Keratinocyte (primary cell): ENCODE data around the gene ZNF219. TPM values are rescaled to one million over a fixed set of nuclear protein-coding genes. Genes with fewer than 3 reads are reported as not detected.

ENCODE experiments used
- DNase-seq: peaks from one replicate; pipeline ENCODE4 v3.0.0-alpha.2; 2011; ENCODE audit warnings: low read depth, missing footprints, low spot score
- FAIRE-seq: peaks from 2 replicates; lab custom pipeline; 2011; peaks lifted over from hg19 to GRCh38; lab: Jason Lieb, UNC
- H2AFZ ChIP-seq: 2 replicates; pipeline ENCODE4 v1.6.0; 2012; ENCODE audit warnings: low read length, control low read depth, inconsistent platforms; ENCODE audit not compliant: control insufficient read depth
- H3K27ac ChIP-seq: 2 replicates; pipeline ENCODE4 v1.5.1; 2011; ENCODE audit warnings: low read length; ENCODE audit not compliant: control insufficient read depth, insufficient read depth
- H3K27me3 ChIP-seq: 3 replicates; pipeline ENCODE4 v1.6.0; 2011; ENCODE audit warnings: low read length; ENCODE audit not compliant: control insufficient read depth, insufficient read depth; ENCODE audit errors: extremely low read depth
- H3K36me3 ChIP-seq, 2 experiments: 2 replicates in 1 of 2; 3 replicates in 1 of 2; pipeline ENCODE4 v1.5.1; 2011; ENCODE audit warnings: low read length in 2 of 2, mild to moderate bottlenecking in 1 of 2; ENCODE audit not compliant: control insufficient read depth in 2 of 2, insufficient read depth in 2 of 2; ENCODE audit errors: extremely low read depth in 1 of 2
- H3K4me1 ChIP-seq: 3 replicates; pipeline ENCODE4 v1.5.1; 2011; ENCODE audit warnings: low read length; ENCODE audit not compliant: control insufficient read depth, insufficient read depth; ENCODE audit errors: extremely low read depth
- H3K4me2 ChIP-seq: 3 replicates; pipeline ENCODE4 v1.6.0; 2011; ENCODE audit warnings: low read depth, low read length; ENCODE audit not compliant: control insufficient read depth, insufficient read depth; ENCODE audit errors: extremely low read depth
- H3K4me3 ChIP-seq, 3 experiments: fragments of 200-600 bp in 1 of 3; sonication (generic) in 1 of 3; 2 replicates in 2 of 3; 3 replicates in 1 of 3; pipeline ENCODE4 v1.5.1; 2011 to 2016; ENCODE audit warnings: low read length in 3 of 3, mild to moderate bottlenecking in 3 of 3, control low read depth in 2 of 3, inconsistent platforms in 1 of 3, low read depth in 1 of 3, mixed read lengths in 1 of 3, mixed run types in 1 of 3, moderate library complexity in 1 of 3; ENCODE audit not compliant: control insufficient read depth in 2 of 3, insufficient read depth in 2 of 3; ENCODE audit errors: extremely low read depth in 1 of 3
- H3K79me2 ChIP-seq: 2 replicates; pipeline ENCODE4 v1.6.0; 2012; ENCODE audit warnings: low read length; ENCODE audit not compliant: control insufficient read depth, insufficient read depth
- H3K9ac ChIP-seq: 3 replicates; pipeline ENCODE4 v1.6.0; 2011; ENCODE audit warnings: low read length; ENCODE audit not compliant: control insufficient read depth, insufficient read depth; ENCODE audit errors: extremely low read depth
- H3K9me1 ChIP-seq: 3 replicates; pipeline ENCODE4 v1.6.0; 2011; ENCODE audit warnings: low read length; ENCODE audit not compliant: control insufficient read depth, insufficient read depth; ENCODE audit errors: extremely low read depth
- H3K9me3 ChIP-seq: 2 replicates; pipeline ENCODE4 v1.5.1; 2012; ENCODE audit warnings: low read depth, low read length; ENCODE audit not compliant: control insufficient read depth
- H4K20me1 ChIP-seq: 3 replicates; pipeline ENCODE4 v1.6.0; 2011; ENCODE audit warnings: low read length; ENCODE audit not compliant: control insufficient read depth, insufficient read depth; ENCODE audit errors: extremely low read depth
- EZH2 ChIP-seq: IDR thresholded peaks from one replicate; pipeline ENCODE4 v1.6.1; 2012; ENCODE audit warnings: inconsistent platforms, mild to moderate bottlenecking, low read length, moderate library complexity
- dilution Hi-C: fragments of 300-500 bp; cut with MboI; formaldehyde crosslinking; loops from one replicate; pipeline ENCODE4 v1.7.0; 2020; ENCODE audit warnings: low sequenced_read_pairs; ENCODE audit not compliant: extremely low pct_ligation_motif_present
- polyA plus RNA-seq, 5 experiments: library from polyadenylated mRNA; depleted of rRNA in 3 of 5; stranded (reverse) in 3 of 5; stranded (forward) in 1 of 5; unstranded in 1 of 5; fragments of >200 nt; gene quantifications; 1 replicate in 1 of 5; 2 replicates in 3 of 5; 3 replicates in 1 of 5; pipeline versions ENCODE4 v1.2.1 to v1.2.3, GENCODE V29; 2011 to 2012; ENCODE audit warnings: missing spikeins in 2 of 5, low read depth in 1 of 5, low replicate concordance in 1 of 5
- TF ChIP-seq, protein P1 (sequence below), 3 experiments: IDR thresholded peaks in 1 of 3; conservative IDR thresholded peaks in 1 of 3; optimal IDR thresholded peaks in 1 of 3; 2 replicates in 2 of 3; 3 replicates in 1 of 3; pipeline versions ENCODE3 to v1.5.1; 2011; ENCODE audit warnings: low read length in 3 of 3, mild to moderate bottlenecking in 3 of 3, moderate library complexity in 2 of 3, control low read depth in 1 of 3, inconsistent platforms in 1 of 3; ENCODE audit not compliant: insufficient read depth in 2 of 3; ENCODE audit errors: extremely low read depth in 1 of 3

ZNF219 gene
- polyA plus RNA-seq, 1 donor (not counting 4 experiments of a cell fraction or from before 2014, with no cell fraction given) = 23.1 TPM

DNA sequence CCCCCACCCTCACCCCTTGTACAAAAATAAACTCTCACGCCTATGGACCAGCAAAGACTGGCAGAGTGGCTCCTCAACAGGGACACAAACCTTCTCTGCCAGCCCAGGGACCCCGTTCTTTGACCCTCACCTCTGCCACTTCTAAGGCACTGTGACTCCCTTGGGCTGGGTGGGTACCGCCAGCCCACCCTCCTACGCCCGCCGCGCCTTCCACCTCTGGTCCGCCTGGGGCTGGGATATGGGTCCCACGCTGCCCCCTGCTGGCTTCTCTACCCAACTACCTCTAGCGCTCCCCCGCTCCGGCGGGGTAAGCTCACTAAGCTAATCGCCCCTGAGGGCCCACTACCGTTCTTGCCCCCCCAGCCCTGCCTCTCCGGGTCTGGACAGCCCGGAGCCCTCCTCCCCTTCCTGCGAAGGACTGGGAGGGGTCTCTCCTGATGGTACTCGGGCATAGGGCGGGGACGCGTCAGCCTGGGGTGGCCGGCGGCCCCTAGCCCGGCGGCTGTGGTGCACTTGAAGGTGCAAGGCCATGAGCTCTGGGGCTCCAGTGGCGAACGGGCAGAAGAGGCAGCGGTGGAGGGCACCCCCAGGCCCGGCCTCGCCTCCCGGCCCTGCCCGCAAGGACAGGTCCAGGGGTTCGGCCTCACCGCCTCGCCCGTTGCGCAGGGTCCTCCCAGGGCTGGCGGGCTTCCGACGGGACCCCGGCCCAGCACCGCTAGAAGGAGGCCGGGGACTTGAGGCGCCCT, 8.1 kb downstream of the ZNF219 start:
- H3K4me1 ChIP-seq = peaks cover 4% of the 10 kb centered on the region
- no peak for TF ChIP-seq EZH2
- TF ChIP-seq, protein P1, sequence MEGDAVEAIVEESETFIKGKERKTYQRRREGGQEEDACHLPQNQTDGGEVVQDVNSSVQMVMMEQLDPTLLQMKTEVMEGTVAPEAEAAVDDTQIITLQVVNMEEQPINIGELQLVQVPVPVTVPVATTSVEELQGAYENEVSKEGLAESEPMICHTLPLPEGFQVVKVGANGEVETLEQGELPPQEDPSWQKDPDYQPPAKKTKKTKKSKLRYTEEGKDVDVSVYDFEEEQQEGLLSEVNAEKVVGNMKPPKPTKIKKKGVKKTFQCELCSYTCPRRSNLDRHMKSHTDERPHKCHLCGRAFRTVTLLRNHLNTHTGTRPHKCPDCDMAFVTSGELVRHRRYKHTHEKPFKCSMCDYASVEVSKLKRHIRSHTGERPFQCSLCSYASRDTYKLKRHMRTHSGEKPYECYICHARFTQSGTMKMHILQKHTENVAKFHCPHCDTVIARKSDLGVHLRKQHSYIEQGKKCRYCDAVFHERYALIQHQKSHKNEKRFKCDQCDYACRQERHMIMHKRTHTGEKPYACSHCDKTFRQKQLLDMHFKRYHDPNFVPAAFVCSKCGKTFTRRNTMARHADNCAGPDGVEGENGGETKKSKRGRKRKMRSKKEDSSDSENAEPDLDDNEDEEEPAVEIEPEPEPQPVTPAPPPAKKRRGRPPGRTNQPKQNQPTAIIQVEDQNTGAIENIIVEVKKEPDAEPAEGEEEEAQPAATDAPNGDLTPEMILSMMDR (optimal IDR thresholded peaks at IDR 0.05 in 1 of 3, IDR thresholded peaks at IDR 0.05 in 1 of 3, conservative IDR thresholded peaks at IDR 0.05 in 1 of 3; ENCODE audit: extremely low read depth in 1 of 3, insufficient read depth in 2 of 3, low read length in 3 of 3) = peak; percentile 48 to 59 (median 50)
- dilution Hi-C loops = no loop called here
- no peak for DNase-seq
- H3K4me2 ChIP-seq = no peak overlapping the region
- H3K9ac ChIP-seq = no peak overlapping the region
- no peaks in the 10 kb centered on the region for H3K27me3 ChIP-seq
- H3K79me2 ChIP-seq = peaks cover 9% of the 10 kb centered on the region
- H3K4me3 ChIP-seq = no peak overlapping the region
- no peak overlapping the region for H2AFZ ChIP-seq
- H3K36me3 ChIP-seq = peaks cover 18 to 23% of the 10 kb centered on the region in 2 experiments
- no peak overlapping the region for H3K27ac ChIP-seq
- no peaks in the 10 kb centered on the region for H3K9me3 ChIP-seq
- FAIRE-seq = no peak
- H4K20me1 ChIP-seq = peaks cover 4% of the 10 kb centered on the region
- no peaks in the 10 kb centered on the region for H3K9me1 ChIP-seq

DNA sequence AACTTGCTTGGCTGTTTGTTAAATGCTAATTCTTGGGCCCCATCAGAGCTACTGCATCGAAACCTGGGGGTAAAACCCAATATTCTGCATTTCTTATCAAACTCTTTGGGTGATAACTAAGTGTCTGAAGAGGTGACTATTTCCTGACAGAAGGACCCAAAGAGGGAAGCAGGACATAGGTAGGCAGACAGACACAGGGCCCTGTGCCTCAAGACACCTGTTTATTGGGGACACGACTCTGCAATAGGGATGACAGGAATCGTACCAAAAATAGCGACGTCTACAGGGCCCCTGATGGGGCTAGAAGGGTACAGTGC, 8.6 kb downstream of the ZNF219 start:
- dilution Hi-C loops = no loop called here
- no peak for FAIRE-seq

More for the DNA sequence above, 8.6 kb downstream of the ZNF219 start:
- no peak overlapping the region for H3K4me2 ChIP-seq
- H3K9me3 ChIP-seq = no peaks in the 10 kb centered on the region
- H3K27me3 ChIP-seq = no peaks in the 10 kb centered on the region
- peaks cover 4% of the 10 kb centered on the region for H4K20me1 ChIP-seq
- H3K9me1 ChIP-seq = no peaks in the 10 kb centered on the region
- DNase-seq = no peak
- peaks cover 7% of the 10 kb centered on the region for H3K79me2 ChIP-seq
- peaks cover 18 to 23% of the 10 kb centered on the region in 2 experiments for H3K36me3 ChIP-seq
- H3K4me3 ChIP-seq = no peak overlapping the region
- H2AFZ ChIP-seq = no peak overlapping the region
- TF ChIP-seq, protein P1 (optimal IDR thresholded peaks at IDR 0.05 in 1 of 3, IDR thresholded peaks at IDR 0.05 in 1 of 3, conservative IDR thresholded peaks at IDR 0.05 in 1 of 3; ENCODE audit: extremely low read depth in 1 of 3, insufficient read depth in 2 of 3, low read length in 3 of 3) = no peak
- no peak for TF ChIP-seq EZH2
- no peak overlapping the region for H3K27ac ChIP-seq
- peaks cover 9% of the 10 kb centered on the region for H3K4me1 ChIP-seq
- no peak overlapping the region for H3K9ac ChIP-seq
